ENCODE measurements around the gene GAST. TPM values are rescaled to one million over a fixed set of nuclear protein-coding genes. Genes with fewer than 3 reads are reported as not detected.

The GAST gene
- total RNA-seq, 2 donors from 2014 or later = not detected

DNA sequence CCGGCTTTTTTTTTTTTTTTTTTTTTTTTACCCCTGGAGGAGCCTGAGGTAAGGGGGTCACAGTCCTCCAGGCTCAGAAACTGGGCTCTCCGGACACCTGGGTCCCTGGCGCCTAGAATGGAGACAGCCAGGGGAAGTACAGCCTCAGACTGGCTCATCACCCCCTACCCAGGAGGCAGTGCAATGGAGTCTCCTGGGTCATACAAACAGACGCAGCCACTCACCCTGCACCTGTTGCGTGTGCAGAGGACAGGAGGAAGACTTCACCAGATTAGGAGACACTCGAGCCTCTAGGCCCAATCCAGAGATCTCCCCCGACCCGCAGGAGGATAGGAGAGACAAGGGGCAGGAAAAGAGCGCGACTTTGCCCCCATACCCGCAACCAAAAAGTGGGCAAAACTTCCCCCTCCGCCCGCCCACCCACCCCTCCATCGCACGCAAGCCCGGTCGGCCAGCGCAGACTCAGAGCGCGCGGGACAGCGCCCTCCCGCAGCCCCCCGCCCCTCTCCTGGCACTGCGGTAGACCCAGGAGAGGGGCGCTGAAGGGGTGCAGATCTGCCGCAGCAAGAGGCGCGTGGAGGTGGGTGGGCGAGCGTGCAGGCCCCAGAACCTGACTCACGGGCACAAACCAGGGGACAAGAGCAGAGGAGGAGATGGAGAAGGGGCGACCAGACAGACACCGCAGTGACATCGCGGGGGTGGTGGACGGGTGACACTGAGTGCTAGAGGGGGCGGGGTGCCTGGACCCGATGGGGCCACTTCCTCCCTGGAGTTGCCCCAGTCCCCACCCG lies 21.4 kb downstream of the GAST start:
- no peaks in the 10 kb centered on the region for H3K9me3 ChIP-seq (ENCODE audit: control insufficient read depth, low read length, poor library complexity, severe bottlenecking)
- DNase-seq = no peak
- H3K4me1 Mint-ChIP-seq = peaks cover 14% of the 10 kb centered on the region
- ATAC-seq = no peak
- H3K36me3 Mint-ChIP-seq (ENCODE audit: low read depth) = peaks cover 3% of the 10 kb centered on the region
- peaks cover 56% of the 10 kb centered on the region for H3K27me3 Mint-ChIP-seq
- H3K4me3 Mint-ChIP-seq = peak overlapping the region; percentile 57
- H3K27ac Mint-ChIP-seq = no peak overlapping the region

- no peaks in the 10 kb centered on the region for H3K9me3 ChIP-seq (ENCODE audit: control insufficient read depth, low read length, poor library complexity, severe bottlenecking)
- Mint-ChIP-seq H3K4me3 (peak within 1 kb of the TSS; percentile 78), H3K36me3 (ENCODE audit: low read depth) (peaks cover 3% of the 10 kb centered on the region), H3K27me3 (peaks cover 56% of the 10 kb centered on the region), H3K27ac (no peak within 1 kb of the TSS), H3K4me1 (peaks cover 14% of the 10 kb centered on the region)
- DNase-seq = no peak
- peak; percentile 14 for ATAC-seq
Observed at GRCh38 chr17:41734139-41734948, 22.2 kb downstream of the GAST start, which contains the start of gene HAP1. TSS of gene HAP1 (minus strand) at chr17:41734643. CDS start at chr17:41734634, 9 bp downstream.

DNA sequence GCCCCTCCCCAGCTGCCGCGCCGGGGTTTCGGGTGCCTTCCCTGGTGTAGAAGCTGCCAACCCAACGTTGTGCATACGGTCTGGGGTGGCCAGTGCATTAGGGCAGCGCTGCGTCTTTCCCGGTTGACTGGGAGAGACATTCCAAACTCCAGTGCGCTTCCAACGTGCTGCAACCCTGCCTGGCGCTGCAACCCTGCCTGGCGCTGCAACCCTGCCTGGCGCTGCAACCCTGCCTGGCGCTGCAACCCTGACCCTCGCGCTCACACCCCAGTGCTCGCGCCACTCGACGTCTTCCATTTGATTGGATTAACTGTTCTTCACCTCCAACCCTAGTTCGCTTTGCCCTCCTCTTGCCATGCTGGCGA lies 22.8 kb downstream of the GAST start:
- Mint-ChIP-seq H3K36me3 (ENCODE audit: low read depth) (peaks cover 3% of the 10 kb centered on the region), H3K27ac (no peak overlapping the region), H3K4me3 (peak overlapping the region; percentile 78), H3K27me3 (peaks cover 56% of the 10 kb centered on the region), H3K4me1 (peaks cover 14% of the 10 kb centered on the region)
- H3K9me3 ChIP-seq (ENCODE audit: control insufficient read depth, low read length, poor library complexity, severe bottlenecking) = no peaks in the 10 kb centered on the region
- DNase-seq (no peak), ATAC-seq (no peak)

- H3K4me1 Mint-ChIP-seq = peaks cover 14% of the 10 kb centered on the region
- ATAC-seq (no peak), DNase-seq (no peak)
- no peak overlapping the region for H3K4me3 Mint-ChIP-seq
- H3K36me3 Mint-ChIP-seq (ENCODE audit: low read depth) = peaks cover 3% of the 10 kb centered on the region
- H3K27ac Mint-ChIP-seq = no peak overlapping the region
- H3K27me3 Mint-ChIP-seq = peaks cover 56% of the 10 kb centered on the region
- H3K9me3 ChIP-seq (ENCODE audit: control insufficient read depth, low read length, poor library complexity, severe bottlenecking) = no peaks in the 10 kb centered on the region
Observed at GRCh38 chr17:41735744-41736143, 23.6 kb downstream of the GAST start.

DNA sequence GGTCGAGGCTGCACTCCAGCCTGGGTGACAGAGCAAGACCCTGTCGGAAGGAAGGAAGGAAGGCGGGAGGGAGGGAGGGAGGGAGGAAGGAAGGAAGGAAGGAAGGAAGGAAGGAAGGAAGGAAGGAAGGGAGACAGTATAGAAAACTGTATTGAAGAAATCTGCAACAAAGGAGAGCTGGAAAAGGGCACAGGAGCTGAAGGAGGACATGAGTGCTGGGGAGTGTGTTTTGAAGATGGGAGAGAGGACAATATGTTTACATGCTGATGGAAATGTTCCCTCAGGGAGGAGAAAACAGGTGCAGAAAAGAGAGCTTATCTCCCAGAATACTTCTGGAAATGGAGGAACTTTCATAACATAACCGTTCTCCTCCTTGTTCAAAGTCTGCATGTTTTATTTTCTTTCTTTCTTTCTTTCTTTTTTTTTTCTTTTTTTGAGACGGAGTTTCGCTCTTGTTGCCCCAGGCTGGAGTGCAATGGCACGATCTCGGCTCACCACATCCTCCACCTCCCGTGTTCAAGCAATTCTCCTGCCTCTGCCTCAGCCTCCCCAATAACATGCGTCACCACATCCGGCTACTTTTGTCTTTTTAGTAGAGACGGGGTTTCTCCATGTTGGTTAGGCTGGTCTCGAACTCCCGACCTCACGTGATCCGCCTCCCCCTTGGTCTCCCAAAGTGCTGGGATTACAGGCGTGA lies 25.0 kb downstream of the GAST start:
- peaks cover 3% of the 10 kb centered on the region for H3K36me3 Mint-ChIP-seq (ENCODE audit: low read depth)
- peaks cover 14% of the 10 kb centered on the region for H3K4me1 Mint-ChIP-seq
- DNase-seq (no peak), ATAC-seq (peak; percentile 8)
- H3K27me3 Mint-ChIP-seq = peaks cover 43% of the 10 kb centered on the region
- no peaks in the 10 kb centered on the region for H3K9me3 ChIP-seq (ENCODE audit: control insufficient read depth, low read length, poor library complexity, severe bottlenecking)
- H3K4me3 Mint-ChIP-seq = peak overlapping the region; percentile 45
- no peak overlapping the region for H3K27ac Mint-ChIP-seq

- H3K4me1 Mint-ChIP-seq = peaks cover 14% of the 10 kb centered on the region
- DNase-seq (no peak), ATAC-seq (peak; percentile 32)
- H3K9me3 ChIP-seq (ENCODE audit: control insufficient read depth, low read length, poor library complexity, severe bottlenecking) = no peaks in the 10 kb centered on the region
- no peak overlapping the region for H3K27ac Mint-ChIP-seq
- peak overlapping the region; percentile 45 for H3K4me3 Mint-ChIP-seq
- peaks cover 3% of the 10 kb centered on the region for H3K36me3 Mint-ChIP-seq (ENCODE audit: low read depth)
- peaks cover 37% of the 10 kb centered on the region for H3K27me3 Mint-ChIP-seq
Observed at GRCh38 chr17:41737680-41738023, 25.5 kb downstream of the GAST start.

DNA sequence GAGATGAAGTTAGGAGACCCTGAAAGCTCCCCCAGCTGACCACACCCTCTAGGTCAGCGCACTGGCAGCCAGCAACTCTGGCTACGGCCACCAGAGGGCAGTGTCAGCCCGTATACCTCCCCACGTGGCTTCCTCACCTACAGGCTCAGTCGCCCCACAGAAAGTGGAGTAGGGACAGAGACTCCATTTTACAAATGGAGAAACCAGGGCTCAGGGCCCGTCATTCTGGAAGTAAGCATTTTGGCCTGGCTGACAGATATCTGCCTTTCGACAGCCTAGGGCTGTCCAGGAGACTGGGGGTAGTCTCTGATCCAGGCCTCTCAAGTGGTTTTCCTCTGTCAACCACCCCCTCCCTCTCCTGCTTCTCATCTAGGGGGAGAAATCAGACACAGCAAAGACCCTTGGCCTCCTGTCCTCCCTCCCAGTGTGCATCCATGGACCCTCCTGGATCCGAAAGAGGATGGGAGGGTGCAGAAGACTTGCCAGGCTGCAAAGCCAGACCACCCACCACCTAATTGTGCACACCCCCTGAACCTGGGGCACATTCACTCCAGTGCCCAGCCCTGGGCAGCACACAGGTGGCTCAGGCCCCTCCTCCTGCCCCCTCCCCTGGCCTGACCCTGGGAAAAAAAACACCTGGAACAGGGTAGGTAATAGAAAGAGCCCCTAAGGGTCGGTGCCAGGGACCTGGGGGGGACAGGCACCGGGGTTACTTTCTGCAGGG lies 26.1 kb downstream of the GAST start:
- Mint-ChIP-seq H3K4me1 (peaks cover 14% of the 10 kb centered on the region), H3K27me3 (peaks cover 36% of the 10 kb centered on the region), H3K36me3 (ENCODE audit: low read depth) (peaks cover 3% of the 10 kb centered on the region), H3K27ac (peak overlapping the region; percentile 21), H3K4me3 (peak overlapping the region; percentile 45)
- peak; percentile 56 to 69 (median 61) for DNase-seq
- ATAC-seq = peak; percentile 94
- no peaks in the 10 kb centered on the region for H3K9me3 ChIP-seq (ENCODE audit: control insufficient read depth, low read length, poor library complexity, severe bottlenecking)

- no peaks in the 10 kb centered on the region for H3K9me3 ChIP-seq (ENCODE audit: control insufficient read depth, low read length, poor library complexity, severe bottlenecking)
- no peak overlapping the region for H3K4me3 Mint-ChIP-seq
- peaks cover 11% of the 10 kb centered on the region for H3K4me1 Mint-ChIP-seq
- DNase-seq (no peak), ATAC-seq (no peak)
- peaks cover 36% of the 10 kb centered on the region for H3K27me3 Mint-ChIP-seq
- H3K36me3 Mint-ChIP-seq (ENCODE audit: low read depth) = peaks cover 3% of the 10 kb centered on the region
- H3K27ac Mint-ChIP-seq = no peak overlapping the region
Observed at GRCh38 chr17:41738801-41739112, 26.6 kb downstream of the GAST start.

DNA sequence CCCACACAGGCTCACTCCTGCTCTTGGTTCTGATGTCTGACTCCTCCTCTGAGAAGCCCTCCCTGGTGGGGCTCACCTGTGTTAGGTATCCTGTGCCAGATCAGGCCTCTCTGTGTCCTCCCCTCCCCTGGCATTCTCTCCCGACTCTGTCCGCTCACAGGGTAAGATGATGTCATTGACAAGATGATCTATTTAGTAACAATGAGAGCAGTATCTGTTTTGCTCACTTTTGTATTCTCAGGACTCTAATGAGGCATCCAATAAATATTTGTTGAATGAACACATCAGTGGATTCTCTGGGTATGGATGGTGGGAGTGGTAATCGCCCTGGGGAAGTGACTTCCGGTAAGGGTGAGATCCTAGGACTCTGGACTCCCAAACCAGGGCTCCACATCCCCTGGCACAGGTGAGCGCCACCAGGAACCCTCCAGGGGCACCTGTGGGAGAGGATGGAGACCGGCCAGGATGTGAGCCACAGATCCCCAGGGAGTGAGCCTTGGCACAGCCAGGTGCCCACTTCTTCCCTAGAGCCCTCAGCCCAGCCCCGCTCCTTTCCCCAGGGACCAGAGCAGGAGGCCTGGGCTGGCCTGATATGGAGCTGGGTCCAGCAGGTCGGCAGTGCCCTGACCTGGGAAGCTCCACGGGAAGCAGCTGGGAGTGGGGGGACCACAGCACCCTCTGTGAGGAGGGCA lies 27.7 kb downstream of the GAST start:
- peaks cover 3% of the 10 kb centered on the region for H3K36me3 Mint-ChIP-seq (ENCODE audit: low read depth)
- no peaks in the 10 kb centered on the region for H3K9me3 ChIP-seq (ENCODE audit: control insufficient read depth, low read length, poor library complexity, severe bottlenecking)
- H3K4me1 Mint-ChIP-seq = peaks cover 10% of the 10 kb centered on the region
- H3K27ac Mint-ChIP-seq = no peak overlapping the region
- ATAC-seq (no peak), DNase-seq (no peak)
- peaks cover 36% of the 10 kb centered on the region for H3K27me3 Mint-ChIP-seq
- H3K4me3 Mint-ChIP-seq = no peak overlapping the region

GRCh38 chr17:41740506-41740905 lies 28.4 kb downstream of the GAST start:
- no peak overlapping the region for H3K4me3 Mint-ChIP-seq
- H3K27ac Mint-ChIP-seq = no peak overlapping the region
- H3K9me3 ChIP-seq (ENCODE audit: control insufficient read depth, low read length, poor library complexity, severe bottlenecking) = no peaks in the 10 kb centered on the region
- ATAC-seq = no peak
- H3K36me3 Mint-ChIP-seq (ENCODE audit: low read depth) = peaks cover 3% of the 10 kb centered on the region
- no peak for DNase-seq
- H3K4me1 Mint-ChIP-seq = peaks cover 7% of the 10 kb centered on the region
- H3K27me3 Mint-ChIP-seq = peaks cover 29% of the 10 kb centered on the region

GRCh38 chr17:41741709-41742108 lies 29.6 kb downstream of the GAST start:
- no peaks in the 10 kb centered on the region for H3K9me3 ChIP-seq (ENCODE audit: control insufficient read depth, low read length, poor library complexity, severe bottlenecking)
- H3K4me3 Mint-ChIP-seq = no peak overlapping the region
- DNase-seq = no peak
- peaks cover 9% of the 10 kb centered on the region for H3K4me1 Mint-ChIP-seq
- H3K27ac Mint-ChIP-seq = no peak overlapping the region
- peaks cover 23% of the 10 kb centered on the region for H3K27me3 Mint-ChIP-seq
- no peak for ATAC-seq
- peaks cover 4% of the 10 kb centered on the region for H3K36me3 Mint-ChIP-seq (ENCODE audit: low read depth)

GRCh38 chr17:41748275-41748674 lies 36.1 kb downstream of the GAST start:
- peaks cover 3% of the 10 kb centered on the region for H3K4me1 Mint-ChIP-seq
- DNase-seq (no peak), ATAC-seq (no peak)
- peaks cover 19% of the 10 kb centered on the region for H3K27me3 Mint-ChIP-seq
- no peak overlapping the region for H3K4me3 Mint-ChIP-seq
- no peak overlapping the region for H3K27ac Mint-ChIP-seq
- no peaks in the 10 kb centered on the region for H3K9me3 ChIP-seq (ENCODE audit: control insufficient read depth, low read length, poor library complexity, severe bottlenecking)
- H3K36me3 Mint-ChIP-seq (ENCODE audit: low read depth) = peaks cover 4% of the 10 kb centered on the region
